HG02678 (cell line): Measurements from ENCODE around the gene SHISA5.
A peak's percentile ranks its signal among the peaks of the same experiment; 100 is the strongest.
"Not testable (repeated sequence)": the region's sequence is repeated elsewhere in the genome, so short reads cannot be mapped to it uniquely, and the experiment has no call there.

Experiments
- ATAC-seq: cut with Tn5 transposase; IDR thresholded peaks from one replicate; pipeline ENCODE4 v1.9.1; 2021; ENCODE audit warnings: mild to moderate bottlenecking, moderate library complexity; ENCODE audit not compliant: unreplicated experiment

The SHISA5 gene

DNA sequence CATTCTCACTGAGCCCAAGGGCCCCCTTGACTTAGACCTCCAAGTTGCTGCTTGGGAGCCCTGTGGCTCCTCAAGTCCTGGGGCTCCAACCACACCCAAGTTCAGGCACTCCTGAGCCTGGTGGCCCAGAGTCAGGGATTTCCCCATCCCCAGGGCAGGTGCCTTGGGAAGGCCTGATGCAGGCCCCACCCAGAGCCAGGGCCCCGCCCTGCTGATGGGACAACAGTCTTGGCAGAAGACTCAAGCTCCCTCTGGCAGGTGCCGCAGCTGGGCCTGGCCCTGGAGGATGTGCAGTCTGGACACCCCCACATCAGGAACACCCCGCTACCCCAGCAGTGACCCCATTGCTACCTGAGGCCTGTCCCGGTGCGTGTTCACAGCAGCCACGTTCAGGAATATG, 17.7 kb upstream of the SHISA5 start:
- no peak for ATAC-seq

DNA sequence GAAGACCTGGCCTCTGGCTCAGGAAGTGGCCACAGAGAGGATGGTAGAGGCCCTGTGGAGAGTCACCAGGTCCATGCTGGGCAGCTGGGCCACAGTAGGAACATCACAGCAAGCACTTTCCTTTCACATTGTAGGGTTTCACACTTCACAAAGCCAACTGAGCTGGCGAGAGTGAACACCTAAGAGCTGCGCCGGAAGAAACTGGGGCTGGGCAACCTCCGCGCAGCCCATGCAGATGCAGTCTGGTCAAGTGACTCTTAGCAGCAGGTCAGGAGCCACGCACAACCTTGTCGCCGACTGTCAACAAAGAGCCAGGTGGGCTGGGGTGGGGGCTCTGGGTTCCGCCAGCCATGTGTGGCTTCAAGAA, 15.3 kb upstream of the SHISA5 start:
- ATAC-seq: no peak

DNA sequence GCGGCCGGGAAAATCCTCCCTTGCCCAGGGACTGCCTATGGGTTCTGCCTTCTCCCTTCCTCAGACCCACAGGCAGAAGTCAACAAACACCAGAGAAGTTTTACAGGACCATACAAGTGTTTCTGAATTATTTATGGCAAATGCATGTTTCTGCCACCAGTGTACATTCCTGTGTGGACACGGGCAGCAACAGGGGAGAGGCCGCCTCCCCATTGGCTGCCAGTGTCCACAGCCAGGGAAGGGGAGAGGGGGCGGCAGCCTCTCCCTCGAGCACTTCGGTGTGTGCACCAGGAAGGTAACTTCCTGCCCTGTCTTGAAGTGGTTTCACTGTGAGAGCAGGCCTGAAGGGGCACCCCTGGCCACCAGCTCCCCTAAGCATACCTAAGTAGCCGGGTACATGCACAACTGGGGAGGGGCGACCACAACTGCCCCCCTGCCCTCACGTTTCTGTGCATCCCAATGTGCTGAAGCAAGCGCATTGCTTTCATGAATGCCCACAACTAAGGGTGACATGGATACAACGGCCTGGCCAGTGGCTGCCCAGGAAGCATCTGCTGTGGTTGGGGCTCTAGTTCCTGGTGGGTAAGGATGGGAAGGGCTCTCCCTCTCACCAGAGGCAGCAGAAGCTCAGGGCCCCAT, 14.8 kb upstream of the SHISA5 start:
- no peak for ATAC-seq

DNA sequence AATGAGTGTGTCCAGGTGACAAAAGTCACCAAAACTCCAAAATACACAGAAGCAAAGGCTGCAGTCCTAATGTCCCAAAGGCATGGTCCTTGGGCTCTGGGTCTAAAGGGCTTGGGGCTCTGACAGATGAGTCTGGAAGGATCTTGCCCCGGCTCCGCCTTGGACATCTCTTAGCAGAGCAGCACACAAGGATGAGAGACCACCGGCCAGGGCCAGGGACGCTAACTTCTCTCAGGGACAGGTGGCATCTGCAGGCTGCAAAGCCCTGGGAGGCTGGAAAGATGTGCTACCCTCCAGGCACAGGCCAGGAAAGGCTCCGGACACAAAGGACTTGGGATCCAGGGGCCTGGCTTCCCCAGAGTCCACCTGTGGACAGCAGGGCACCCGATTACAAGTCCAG, 14.1 kb upstream of the SHISA5 start:
- ATAC-seq: no peak

DNA sequence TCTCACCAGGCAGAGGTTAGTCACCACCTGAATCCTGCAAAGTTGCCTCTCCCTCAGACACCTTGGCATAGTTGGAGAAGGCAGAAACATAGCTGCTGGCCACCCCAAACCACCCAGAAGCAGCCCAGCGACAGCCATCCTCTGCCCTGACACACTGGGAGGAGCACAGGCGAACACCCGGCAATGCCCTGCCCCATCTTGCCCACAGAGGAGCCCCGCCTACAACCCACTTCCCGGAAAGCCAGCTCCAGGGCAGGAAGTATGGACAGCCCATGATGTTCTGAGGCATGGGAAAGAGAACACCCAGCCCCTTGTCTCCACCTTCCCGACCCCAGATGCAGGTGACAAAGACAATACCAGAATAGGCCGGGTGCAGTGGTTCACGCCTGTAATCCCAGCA, 12.6 kb upstream of the SHISA5 start:
- no peak for ATAC-seq

DNA sequence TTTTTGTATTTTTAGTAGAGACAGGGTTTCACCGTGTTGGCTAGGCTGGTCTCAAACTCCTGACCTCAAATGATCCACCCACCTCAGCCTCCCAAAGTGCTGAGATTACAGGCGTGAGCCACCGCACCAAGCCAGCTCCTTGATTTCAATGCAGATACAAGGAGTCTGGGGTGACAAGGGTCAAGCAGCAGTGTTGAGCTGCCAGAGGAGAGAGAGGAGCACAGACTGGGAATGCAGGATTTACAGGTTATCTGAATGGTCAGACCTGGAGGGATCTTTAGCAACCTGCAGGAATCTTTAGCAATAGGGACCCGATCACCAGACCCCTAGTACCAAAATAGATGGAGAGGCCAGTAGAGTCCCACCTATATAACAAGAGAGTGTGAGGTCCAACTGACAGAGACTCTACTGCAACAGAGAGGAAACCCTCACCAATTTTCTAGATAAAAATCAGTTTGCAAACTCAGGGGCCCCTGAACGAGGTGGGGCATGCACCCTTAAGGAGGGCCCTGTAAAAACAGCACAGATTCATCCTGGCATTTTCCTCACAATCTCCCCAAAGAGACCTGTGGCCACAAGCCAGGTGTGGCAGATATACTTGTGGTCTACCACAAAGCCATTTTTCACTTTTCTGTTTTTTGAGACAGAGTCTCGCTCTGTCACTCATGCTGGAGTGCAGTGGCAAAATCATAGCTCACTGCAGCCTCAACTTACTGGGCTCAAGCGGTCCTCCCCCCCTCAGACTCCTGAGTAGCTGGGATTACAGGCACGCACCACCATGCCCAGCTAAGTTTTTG, 10.7 kb upstream of the SHISA5 start:
- ATAC-seq: no peak

DNA sequence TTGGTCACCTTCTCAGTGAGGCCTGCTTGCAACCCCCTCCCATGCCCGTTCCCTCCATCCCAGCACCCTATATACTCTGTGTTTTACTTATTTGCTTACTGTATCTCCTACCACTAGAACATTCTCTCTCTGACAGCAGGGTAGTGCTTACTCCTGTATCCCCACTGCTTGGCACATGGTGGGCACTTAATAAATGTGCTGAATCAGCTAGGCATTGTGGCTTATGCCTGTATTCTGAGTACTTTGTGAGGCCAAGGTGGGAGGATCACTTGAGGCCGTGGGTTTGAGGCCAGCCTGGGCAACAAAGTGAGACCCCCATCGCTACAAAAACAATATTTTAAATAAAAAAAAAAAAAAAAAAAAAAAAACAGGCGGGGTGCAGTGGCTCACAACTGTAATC, 7.6 kb upstream of the SHISA5 start:
- ATAC-seq: no peak

DNA sequence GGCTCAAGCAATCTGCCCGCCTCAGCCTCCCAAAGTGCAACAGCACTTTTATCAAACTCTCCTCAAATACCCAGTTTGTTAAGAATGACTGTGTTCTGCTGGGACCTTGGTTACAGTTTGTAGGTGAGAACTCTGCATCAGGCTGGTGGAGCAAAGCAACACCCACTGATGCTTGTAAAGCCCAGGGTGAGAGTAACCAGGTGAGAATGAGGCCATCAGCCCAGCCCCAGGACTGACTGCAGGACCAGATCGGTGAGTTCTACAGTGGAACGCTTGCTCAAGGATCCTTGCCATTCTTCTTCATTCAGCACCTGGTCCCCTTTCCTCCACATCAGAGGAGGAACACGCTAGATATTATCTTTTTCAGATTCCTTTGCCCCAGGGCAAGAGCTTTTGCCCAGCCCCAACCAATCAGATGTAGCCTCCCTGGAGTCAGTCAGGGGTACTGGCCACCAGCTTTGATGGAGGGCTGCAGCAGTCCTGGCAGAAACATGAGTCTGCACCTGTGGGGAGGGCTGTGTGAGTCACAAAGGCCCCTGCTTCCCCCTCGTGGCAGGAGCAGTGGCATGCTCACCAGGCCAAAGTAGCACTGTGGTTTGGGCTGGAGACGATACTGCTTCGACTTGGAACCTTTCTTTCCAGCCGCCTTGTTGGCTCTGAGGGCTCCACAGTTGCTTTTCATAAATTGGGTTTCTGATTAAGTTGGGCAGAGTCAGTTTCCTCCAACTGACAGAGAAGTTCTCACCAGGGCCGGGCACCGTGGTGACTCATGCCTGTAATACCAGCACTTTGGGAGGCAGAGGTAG, 3.5 kb upstream of the SHISA5 start:
- peak; percentile 66 for ATAC-seq

DNA sequence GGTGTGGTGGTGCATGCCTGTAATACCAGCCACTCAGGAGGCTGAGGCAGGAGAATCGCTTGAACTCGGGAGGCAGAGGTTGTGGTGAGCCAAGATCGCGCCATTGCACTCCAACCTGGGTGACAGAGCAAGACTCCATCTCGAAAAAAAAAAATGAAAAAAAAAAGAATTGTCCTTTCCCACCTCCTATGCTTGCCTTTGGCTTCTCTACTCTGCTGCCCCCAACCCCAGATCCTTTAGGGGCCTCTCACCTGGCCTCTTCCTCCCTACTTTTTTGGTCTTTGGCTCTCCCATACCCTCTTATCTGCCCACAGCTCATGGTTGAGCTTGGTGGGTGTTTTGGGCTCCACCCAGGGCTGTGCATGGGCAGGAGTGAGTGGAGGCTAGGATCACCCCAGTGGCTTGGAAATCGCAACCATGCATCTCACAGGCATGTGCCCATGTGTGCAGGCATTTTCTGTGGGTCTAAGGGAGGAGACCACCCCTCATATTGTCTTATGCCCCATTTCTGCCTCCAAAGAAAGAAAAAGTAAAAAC, 2.1 kb upstream of the SHISA5 start:
- ATAC-seq: no peak

DNA sequence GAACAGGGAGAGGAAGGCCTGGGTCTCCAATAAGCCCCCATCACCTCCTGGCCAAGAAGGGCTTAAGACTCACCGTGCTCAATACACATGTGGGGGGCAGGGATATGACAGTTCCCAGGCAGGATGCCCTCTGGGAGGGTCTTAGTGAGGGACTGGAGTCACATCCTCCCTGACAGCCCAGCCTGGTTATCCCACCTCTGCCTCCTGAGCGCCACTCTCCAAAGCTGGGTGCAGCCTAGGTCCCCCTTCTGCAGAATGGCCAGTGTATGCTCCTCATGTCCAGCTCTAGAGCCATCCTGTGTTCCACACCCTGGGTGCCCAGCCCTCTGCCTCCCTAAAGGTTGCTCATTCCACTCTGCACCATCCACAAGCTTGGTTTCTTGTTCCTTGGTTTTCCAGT, 1.2 kb upstream of the SHISA5 start:
- ATAC-seq: no peak

DNA sequence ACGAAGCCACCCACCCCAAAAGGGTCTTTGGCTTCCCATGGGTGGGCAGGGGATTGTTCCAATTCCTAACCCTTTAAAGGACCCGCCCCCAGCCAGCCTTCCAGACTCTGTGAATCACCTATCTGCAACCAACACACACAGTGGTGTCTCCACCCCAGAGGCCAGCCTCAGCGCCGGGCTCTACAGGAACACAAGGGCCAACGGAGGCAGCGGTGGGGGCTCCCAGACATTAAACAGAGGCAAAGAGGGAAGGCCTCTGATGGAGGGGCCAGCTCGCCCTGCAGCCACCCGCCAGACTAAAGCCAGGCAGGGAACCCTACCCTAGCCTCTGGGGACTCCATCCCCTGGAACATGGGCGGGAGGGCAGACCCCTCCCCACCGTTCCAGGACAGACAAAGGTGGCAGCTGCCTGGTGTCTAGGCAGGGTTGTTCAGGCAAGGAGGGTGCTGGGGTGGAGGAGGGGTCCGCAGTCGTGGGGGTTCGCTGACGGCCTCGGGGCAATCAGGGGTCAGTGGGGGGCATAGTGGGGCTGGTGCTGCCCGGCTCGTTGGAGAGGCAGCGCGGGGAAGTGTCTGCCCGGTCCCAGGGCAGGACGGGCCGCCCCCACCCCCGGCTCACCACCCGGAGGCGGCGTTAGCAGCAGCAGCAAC, 448 bp downstream of the SHISA5 start:
- ATAC-seq: no peak

DNA sequence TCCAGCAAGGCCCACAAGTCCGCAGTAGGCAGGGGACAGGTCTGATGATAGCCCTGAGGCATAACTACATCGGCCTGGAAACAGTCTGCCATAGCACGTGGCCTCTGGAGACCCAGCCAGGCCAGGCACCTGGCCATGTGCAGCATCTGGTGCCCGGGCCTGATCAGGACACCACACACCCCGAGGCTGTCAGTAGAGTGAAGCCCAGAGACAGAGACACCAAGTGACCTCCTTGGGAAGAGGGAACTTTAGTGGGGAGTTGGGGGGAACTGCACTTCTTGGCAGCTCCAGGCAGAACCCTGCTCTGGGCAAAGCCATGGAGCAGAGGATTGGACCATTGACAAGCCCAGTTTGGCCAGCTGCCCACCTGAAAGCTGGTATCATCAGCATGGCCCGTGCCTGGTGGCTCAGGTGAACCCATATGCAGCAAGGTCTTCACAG, 1.2 kb downstream of the SHISA5 start:
- ATAC-seq: no peak

DNA sequence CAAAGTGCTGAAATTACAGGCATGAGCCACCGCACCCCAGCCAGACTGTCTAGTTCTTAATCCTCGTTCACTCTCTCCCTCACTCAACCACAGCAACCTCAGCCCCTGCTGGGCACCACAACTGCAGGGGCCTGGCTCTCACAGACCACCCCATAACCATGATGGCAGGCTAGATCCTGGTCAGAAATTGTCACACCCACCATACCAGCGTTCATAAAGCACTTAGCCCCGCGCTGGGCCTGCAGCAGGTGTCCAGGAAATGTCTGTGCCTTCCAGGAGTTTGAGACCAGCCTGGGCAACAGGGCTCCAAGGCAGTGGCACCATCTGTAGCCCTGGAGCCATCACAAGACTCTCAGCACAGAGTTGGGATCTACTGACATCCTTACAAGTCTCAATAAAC, 1.9 kb downstream of the SHISA5 start:
- no peak for ATAC-seq

DNA sequence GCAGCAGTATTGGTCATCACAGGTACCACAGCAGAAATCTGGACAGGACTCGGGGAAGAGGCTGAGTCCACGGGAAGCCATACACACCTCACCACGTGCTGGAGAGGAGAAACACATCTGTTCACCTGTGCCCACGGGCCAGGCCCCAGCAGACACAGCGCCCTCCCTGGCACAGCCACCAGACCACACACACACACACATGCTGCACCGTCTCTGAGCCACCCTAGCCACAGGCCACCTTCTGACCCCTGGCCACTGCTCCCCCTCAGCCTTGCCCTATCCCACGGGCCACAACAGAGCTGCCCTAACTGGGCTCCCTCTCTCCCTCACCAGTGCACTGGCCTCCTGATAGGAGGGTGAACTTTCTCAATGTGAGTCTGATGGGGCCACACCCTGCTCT, 2.8 kb downstream of the SHISA5 start:
- ATAC-seq: no peak

DNA sequence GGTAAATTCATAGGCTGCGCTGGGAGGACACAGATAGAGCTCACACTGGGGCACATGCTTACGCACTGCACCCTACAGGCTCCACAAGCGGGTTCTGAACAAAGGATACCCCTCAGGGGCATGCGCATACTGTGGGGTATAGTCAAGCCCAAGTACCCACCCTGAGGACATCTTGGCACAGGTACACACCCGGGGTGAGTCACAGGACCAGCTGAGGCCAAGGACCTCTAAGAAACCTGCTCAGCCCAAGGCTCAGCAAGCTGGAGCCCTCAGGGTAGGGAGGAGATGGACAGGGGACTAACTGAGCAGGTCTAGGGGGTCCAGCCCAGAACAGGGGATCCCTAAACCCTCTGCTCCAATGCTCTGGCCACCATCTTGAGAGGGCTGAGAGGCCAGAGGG, 3.3 kb downstream of the SHISA5 start:
- ATAC-seq: no peak

DNA sequence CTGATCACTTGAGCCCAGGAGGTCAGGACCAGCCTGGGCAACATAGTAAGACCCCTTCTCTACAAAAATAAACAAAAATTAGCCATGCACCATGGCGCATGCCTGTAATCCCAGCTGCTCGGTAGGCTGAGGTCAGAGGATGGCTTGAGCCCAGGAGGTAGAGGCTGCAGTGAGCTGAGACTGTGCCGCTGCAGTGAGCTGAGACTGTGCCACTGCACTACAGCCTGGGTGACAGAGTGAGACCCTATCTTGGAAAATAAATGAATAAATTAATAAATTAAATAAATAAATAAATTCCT, 10.8 kb downstream of the SHISA5 start:
- no peak for ATAC-seq

DNA sequence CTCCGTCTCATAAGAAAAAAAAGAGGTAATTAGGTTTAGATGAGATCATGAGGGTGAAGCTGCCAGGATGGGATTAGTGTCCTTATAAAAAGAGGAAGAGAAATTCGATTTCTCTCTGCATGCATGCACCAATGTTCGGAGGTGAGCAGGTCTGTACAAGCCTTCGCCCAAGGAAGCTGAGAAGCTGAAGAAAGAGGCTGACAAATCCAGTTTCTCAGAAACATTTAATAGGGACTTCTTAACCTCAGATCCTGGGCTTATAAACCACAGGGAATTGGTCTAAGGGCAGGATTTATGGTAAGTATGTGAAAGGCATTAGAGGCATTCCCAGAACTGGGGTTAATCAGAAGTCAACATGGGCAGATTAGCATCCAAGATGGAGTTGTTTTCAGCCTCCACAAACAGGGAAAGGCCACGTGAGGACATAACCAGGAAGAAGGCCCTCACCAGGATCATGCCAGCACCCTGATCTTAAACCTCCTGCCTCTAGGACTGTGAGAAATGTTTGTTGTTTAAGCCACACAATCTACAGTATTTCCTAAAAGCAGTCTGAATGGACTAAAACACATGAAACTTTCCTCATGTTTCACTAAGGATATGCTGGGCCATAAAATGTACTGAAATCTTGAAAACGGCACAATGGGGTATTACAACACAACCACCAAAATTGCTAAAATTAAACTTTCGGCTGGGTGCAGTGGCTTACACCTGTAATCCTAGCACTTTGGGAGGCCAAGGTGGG, 11.3 kb downstream of the SHISA5 start:
- no peak for ATAC-seq

DNA sequence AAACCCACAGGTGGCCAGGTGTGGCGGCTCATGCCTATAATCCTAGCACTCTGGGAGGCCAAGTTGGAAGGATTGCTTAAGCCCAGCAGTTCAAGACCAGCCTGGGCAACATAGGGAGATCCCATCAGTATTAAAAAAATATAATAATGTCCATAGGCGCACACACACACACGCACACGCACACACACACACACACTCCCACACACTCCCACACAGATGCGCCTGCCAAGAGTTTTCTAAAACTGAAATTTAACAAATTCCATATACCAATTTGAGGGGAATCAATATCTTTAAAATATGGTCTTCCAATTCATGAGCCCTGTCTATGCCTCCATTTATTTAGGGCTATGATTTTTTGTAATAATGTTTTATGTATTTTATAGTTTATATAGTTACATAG, 17.0 kb downstream of the SHISA5 start:
- no peak for ATAC-seq

DNA sequence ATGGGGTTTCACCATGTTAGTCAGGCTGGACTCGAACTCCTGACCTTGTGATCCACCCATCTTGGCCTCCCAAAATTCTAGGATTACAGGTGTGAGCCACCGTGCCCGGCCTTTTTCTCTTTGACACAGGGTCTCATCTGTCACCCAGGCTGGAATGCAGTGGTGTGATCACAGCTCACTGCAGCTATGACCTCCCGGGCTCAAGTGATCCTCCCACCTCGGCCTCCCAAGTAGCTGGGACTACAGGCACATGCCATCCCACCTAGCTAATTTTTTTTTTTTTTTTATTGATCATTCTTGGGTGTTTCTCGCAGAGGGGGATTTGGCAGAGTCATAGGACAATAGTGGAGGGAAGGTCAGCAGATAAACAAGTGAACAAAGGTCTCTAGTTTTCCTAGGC, 21.2 kb downstream of the SHISA5 start:
- ATAC-seq: not testable (repeated sequence)

DNA sequence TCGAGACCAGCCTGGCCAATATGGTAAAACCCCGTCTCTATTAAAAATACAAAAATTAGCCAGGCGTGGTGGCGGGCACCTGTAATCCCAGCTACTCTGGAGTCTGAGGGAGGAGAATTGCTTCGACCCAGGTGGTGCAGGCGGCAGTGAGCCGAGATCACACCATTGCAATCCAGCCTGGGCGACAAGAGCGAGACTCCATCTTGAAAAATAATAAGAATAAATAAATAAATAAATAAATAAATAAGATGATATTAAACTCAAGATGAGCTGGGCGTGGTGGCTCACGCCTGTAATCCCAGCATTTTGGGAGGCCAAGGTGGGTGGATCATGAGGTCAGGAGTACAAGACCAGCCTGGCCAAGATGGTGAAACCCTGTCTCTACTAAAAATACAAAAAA, 23.1 kb downstream of the SHISA5 start:
- ATAC-seq: not testable (repeated sequence)
